GM23248 (cell line): Measurements from ENCODE around the gene HSD17B2. TPM values are rescaled to one million over a fixed set of nuclear protein-coding genes. Genes with fewer than 3 reads are reported as not detected.

Experiments used
- DNase-seq: peaks from one replicate; pipeline ENCODE4 v3.0.0-alpha.2; 2015
- H2AFZ ChIP-seq: fragments of 200-600 bp; sonication (generic); 2 replicates; pipeline ENCODE4 v1.6.1; 2016; ENCODE audit warnings: antibody characterized with exemption
- H3F3A ChIP-seq: fragments of 200-600 bp; sonication (generic); 2 replicates; pipeline ENCODE4 v1.6.1; 2016; ENCODE audit warnings: mild to moderate bottlenecking, antibody characterized with exemption, mixed run types; ENCODE audit not compliant: insufficient read depth
- H3K27ac ChIP-seq: fragments of 200-600 bp; sonication (generic); 2 replicates; pipeline ENCODE4 v1.5.1; 2016; ENCODE audit warnings: mild to moderate bottlenecking
- H3K27me3 ChIP-seq: fragments of 200-600 bp; sonication (generic); replicated peaks from 2 replicates; pipeline ENCODE4 v1.6.1; 2016; ENCODE audit warnings: mild to moderate bottlenecking; ENCODE audit not compliant: insufficient read depth
- H3K36me3 ChIP-seq: fragments of 200-600 bp; sonication (generic); 2 replicates; pipeline ENCODE4 v1.6.1; 2016; ENCODE audit warnings: low read depth, mild to moderate bottlenecking
- H3K4me1 ChIP-seq: fragments of 200-600 bp; sonication (generic); 2 replicates; pipeline ENCODE4 v1.6.1; 2016; ENCODE audit warnings: mild to moderate bottlenecking; ENCODE audit not compliant: insufficient read depth
- H3K4me2 ChIP-seq: fragments of 200-600 bp; sonication (generic); one replicate; pipeline ENCODE4 v1.6.1; 2016; ENCODE audit warnings: mild to moderate bottlenecking; ENCODE audit not compliant: unreplicated experiment
- H3K4me3 ChIP-seq: fragments of 200-600 bp; sonication (generic); 2 replicates; pipeline ENCODE4 v1.5.1; 2016; ENCODE audit warnings: mild to moderate bottlenecking
- H3K79me2 ChIP-seq: fragments of 200-600 bp; sonication (generic); 2 replicates; pipeline ENCODE4 v1.6.1; 2016; ENCODE audit warnings: mild to moderate bottlenecking; ENCODE audit not compliant: insufficient read depth
- H3K9ac ChIP-seq: fragments of 200-600 bp; sonication (generic); 2 replicates; pipeline ENCODE4 v1.6.1; 2016; ENCODE audit warnings: mild to moderate bottlenecking
- H3K9me2 ChIP-seq: fragments of 200-600 bp; sonication (generic); 2 replicates; pipeline ENCODE4 v1.6.1; 2016; ENCODE audit warnings: mixed run types, mild to moderate bottlenecking, moderate library complexity; ENCODE audit not compliant: insufficient read depth
- H3K9me3 ChIP-seq: fragments of 200-600 bp; sonication (generic); one replicate; pipeline ENCODE4 v1.6.1; 2017; ENCODE audit warnings: low read depth
- H4K20me1 ChIP-seq: fragments of 200-600 bp; sonication (generic); 2 replicates; pipeline ENCODE4 v1.6.0; 2016; ENCODE audit not compliant: insufficient read depth
- EZH2 ChIP-seq: fragments of 200-600 bp; sonication (generic); IDR thresholded peaks from 2 replicates; pipeline ENCODE4 v1.6.1; 2018; ENCODE audit warnings: antibody characterized with exemption, mild to moderate bottlenecking; ENCODE audit not compliant: insufficient read depth, poor library complexity, severe bottlenecking
- EZH2phosphoT487 ChIP-seq: fragments of 200-600 bp; sonication (generic); IDR thresholded peaks from 2 replicates; pipeline ENCODE4 v1.6.1; 2018; ENCODE audit warnings: antibody characterized with exemption, moderate library complexity, mild to moderate bottlenecking, low read depth; ENCODE audit not compliant: insufficient read depth
- WGBS, 2 experiments: methylation state at CpG; one replicate each; pipeline ENCODE4 v1.1.6; 2015 to 2017; ENCODE audit warnings: low lambda C conversion rate in 2 of 2, low coverage in 1 of 2; ENCODE audit errors: missing lambda C conversion rate in 2 of 2; 5-methylcytosine and 5-hydroxymethylcytosine counted together
- in situ Hi-C: fragments of 300-500 bp; cut with MboI; formaldehyde crosslinking; loops from 2 replicates; pipeline ENCODE4 v1.15.0; 2020
- polyA plus RNA-seq: library from polyadenylated mRNA; unstranded; fragments of >200 nt; fragmentation: Nextera tagmentation; extraction: Ambion mirVana; gene quantifications from 2 replicates; pipeline ENCODE4 v1.2.1, GENCODE V29; 2016
- total RNA-seq: library from RNA; depleted of rRNA; stranded (reverse); fragments of >200 nt; shearing (Covaris generic); gene quantifications from 2 replicates; pipeline ENCODE4 v1.2.3, GENCODE V29; 2014

The HSD17B2 gene
- total and polyA plus RNA-seq, 2 experiments from 2014 or later = not detected

GRCh38 chr16:82046541-82046940 lies 11.5 kb downstream of the HSD17B2 start:
- peaks cover 11% of the 10 kb centered on the region for H3K27me3 ChIP-seq
- no peaks in the 10 kb centered on the region for H3K9me2 ChIP-seq
- H4K20me1 ChIP-seq = no peaks in the 10 kb centered on the region
- H3K36me3 ChIP-seq = no peaks in the 10 kb centered on the region
- H3K4me2 ChIP-seq = no peak overlapping the region
- no peak overlapping the region for H3K9ac ChIP-seq
- H3K27ac ChIP-seq = no peak overlapping the region
- H3K4me3 ChIP-seq = no peak overlapping the region
- in situ Hi-C loops = no loop called here
- no peak for DNase-seq
- no peaks in the 10 kb centered on the region for H3K79me2 ChIP-seq
- H2AFZ ChIP-seq = no peak overlapping the region
- H3K9me3 ChIP-seq = no peaks in the 10 kb centered on the region
- H3K4me1 ChIP-seq = peaks cover 12% of the 10 kb centered on the region
- WGBS, 2 experiments = 83 to 87% methylated on average over 4 of the region's 4 CpGs
- peaks cover 13% of the 10 kb centered on the region for H3F3A ChIP-seq
- TF ChIP-seq EZH2phosphoT487 = no peak
- TF ChIP-seq EZH2 = no peak

- H3F3A ChIP-seq = peaks cover 13% of the 10 kb centered on the region
- no peaks in the 10 kb centered on the region for H3K79me2 ChIP-seq
- no peaks in the 10 kb centered on the region for H4K20me1 ChIP-seq
- peaks cover 11% of the 10 kb centered on the region for H3K27me3 ChIP-seq
- in situ Hi-C loops = no loop called here
- TF ChIP-seq EZH2 = no peak
- TF ChIP-seq EZH2phosphoT487 = no peak
- H2AFZ ChIP-seq = no peak overlapping the region
- H3K9me2 ChIP-seq = no peaks in the 10 kb centered on the region
- no peak overlapping the region for H3K27ac ChIP-seq
- peaks cover 12% of the 10 kb centered on the region for H3K4me1 ChIP-seq
- no peak for DNase-seq
- H3K4me3 ChIP-seq = no peak overlapping the region
- H3K4me2 ChIP-seq = no peak overlapping the region
- no peaks in the 10 kb centered on the region for H3K36me3 ChIP-seq
- no peaks in the 10 kb centered on the region for H3K9me3 ChIP-seq
- WGBS, 2 experiments = 95 to 96% methylated on average over 2 of the region's 2 CpGs
- no peak overlapping the region for H3K9ac ChIP-seq
Measured at GRCh38 chr16:82046941-82047340, 11.9 kb downstream of the HSD17B2 start.

GRCh38 chr16:82047374-82047773 lies 12.3 kb downstream of the HSD17B2 start:
- no peak overlapping the region for H3K9ac ChIP-seq
- H3K9me2 ChIP-seq = no peaks in the 10 kb centered on the region
- H3F3A ChIP-seq = peaks cover 13% of the 10 kb centered on the region
- H3K36me3 ChIP-seq = no peaks in the 10 kb centered on the region
- H3K4me1 ChIP-seq = peaks cover 12% of the 10 kb centered on the region
- H3K4me2 ChIP-seq = no peak overlapping the region
- no peaks in the 10 kb centered on the region for H3K9me3 ChIP-seq
- H3K79me2 ChIP-seq = no peaks in the 10 kb centered on the region
- H4K20me1 ChIP-seq = no peaks in the 10 kb centered on the region
- no peak overlapping the region for H3K4me3 ChIP-seq
- no peak overlapping the region for H3K27ac ChIP-seq
- peaks cover 11% of the 10 kb centered on the region for H3K27me3 ChIP-seq
- no peak overlapping the region for H2AFZ ChIP-seq
- no peak for DNase-seq
- no peak for TF ChIP-seq EZH2phosphoT487
- TF ChIP-seq EZH2 = no peak
- in situ Hi-C loops = no loop called here
- 65 to 81% methylated on average over 2 of the region's 2 CpGs for WGBS, 2 experiments

- Histone ChIP-seq H3F3A (peaks cover 13% of the 10 kb centered on the region), H4K20me1 (no peaks in the 10 kb centered on the region), H3K36me3 (no peaks in the 10 kb centered on the region), H3K27ac (no peak overlapping the region), H3K4me1 (peaks cover 12% of the 10 kb centered on the region), H3K4me2 (no peak overlapping the region), H3K9me2 (no peaks in the 10 kb centered on the region), H2AFZ (no peak overlapping the region), H3K9me3 (no peaks in the 10 kb centered on the region), H3K4me3 (no peak overlapping the region), H3K27me3 (peaks cover 11% of the 10 kb centered on the region), H3K9ac (no peak overlapping the region), H3K79me2 (no peaks in the 10 kb centered on the region)
- in situ Hi-C loops = no loop called here
- WGBS, 2 experiments = 90 to 91% methylated on average over 2 of the region's 2 CpGs
- TF ChIP-seq EZH2phosphoT487 (no peak), EZH2 (no peak)
- no peak for DNase-seq
Measured at GRCh38 chr16:82047787-82048186, 12.7 kb downstream of the HSD17B2 start.

- 86 to 87% methylated on average over 1 of the region's 1 CpG for WGBS, 2 experiments
- Histone ChIP-seq H4K20me1 (no peaks in the 10 kb centered on the region), H3K36me3 (no peaks in the 10 kb centered on the region), H3K4me2 (no peak overlapping the region), H3K79me2 (no peaks in the 10 kb centered on the region), H3K9me2 (no peaks in the 10 kb centered on the region), H3K4me3 (no peak overlapping the region), H3F3A (peaks cover 4% of the 10 kb centered on the region), H3K27me3 (peaks cover 15% of the 10 kb centered on the region), H3K9me3 (no peaks in the 10 kb centered on the region), H2AFZ (no peak overlapping the region), H3K4me1 (peaks cover 4% of the 10 kb centered on the region), H3K27ac (no peak overlapping the region), H3K9ac (no peak overlapping the region)
- no peak for DNase-seq
- TF ChIP-seq EZH2phosphoT487 (no peak), EZH2 (no peak)
- in situ Hi-C loops = no loop called here
Measured at GRCh38 chr16:82049484-82049883, 14.4 kb downstream of the HSD17B2 start.
